T-cell (primary cell): ENCODE results near the gene NELL1. TPM values are rescaled to one million over a fixed set of nuclear protein-coding genes. Genes with fewer than 3 reads are reported as not detected.

Experiments
- ATAC-seq, 4 experiments: fragments of 200-7000 bp in 3 of 4; fragments of 150-1000 bp in 1 of 4; cut with Tn5 transposase; replicated peaks in 1 of 4; 1 replicate in 3 of 4; 2 replicates in 1 of 4; pipeline ENCODE4 v1.10.0; 2021; ENCODE audit warnings: moderate library complexity in 3 of 4, mild to moderate bottlenecking in 2 of 4, moderate number of reproducible peaks in 1 of 4
- CTCF ChIA-PET, 2 donors: fragments of 300-600 bp; sonication (Branson Sonifier 250); formaldehyde crosslinking; loops; one replicate each; lab custom pipeline; 2022; ENCODE audit warnings: antibody characterized with exemption in 2 of 2; lab: Charles Lee
- POLR2A ChIA-PET, 2 donors: fragments of 300-600 bp; sonication (Branson Sonifier 250); formaldehyde crosslinking; loops; one replicate each; lab custom pipeline; 2022; ENCODE audit warnings: antibody characterized with exemption in 2 of 2; lab: Charles Lee
- DNase-seq, 35 experiments: peaks; one replicate each; pipeline versions ENCODE4 v3.0.0 to v3.0.0-alpha.2; 2013 to 2023
- H3K27ac ChIP-seq: one replicate; pipeline ENCODE4 v1.5.1; 2013; ENCODE audit warnings: low read length
- H3K27me3 ChIP-seq, 2 experiments: replicated peaks in 1 of 2; 1 replicate in 1 of 2; 2 replicates in 1 of 2; pipeline versions ENCODE4 v1.6.1 to v1.7.0; 2013; ENCODE audit warnings: low read length in 1 of 2, mixed read lengths in 1 of 2; ENCODE audit not compliant: control insufficient read depth in 2 of 2, insufficient read depth in 2 of 2; ENCODE audit errors: extremely low read depth in 1 of 2
- H3K36me3 ChIP-seq, 2 donors: 1 replicate in 1 of 2; 2 replicates in 1 of 2; pipeline versions ENCODE4 v1.6.1 to v1.7.0; 2013; ENCODE audit warnings: low read length in 1 of 2; ENCODE audit not compliant: control insufficient read depth in 2 of 2, insufficient read depth in 1 of 2; ENCODE audit errors: extremely low read depth in 1 of 2
- H3K4me1 ChIP-seq, 2 experiments: 1 replicate in 1 of 2; 2 replicates in 1 of 2; pipeline versions ENCODE4 v1.6.1 to v1.7.0; 2013; ENCODE audit warnings: low read length in 2 of 2, mixed read lengths in 1 of 2; ENCODE audit not compliant: insufficient read depth in 2 of 2, control insufficient read depth in 1 of 2; ENCODE audit errors: extremely low read depth in 1 of 2
- H3K4me3 ChIP-seq, 2 donors: 1 replicate in 1 of 2; 2 replicates in 1 of 2; pipeline versions ENCODE4 v1.5.1 to v1.7.0; 2013; ENCODE audit warnings: mild to moderate bottlenecking in 2 of 2, low read length in 1 of 2, moderate library complexity in 1 of 2; ENCODE audit not compliant: control insufficient read depth in 1 of 2; ENCODE audit errors: extremely low read depth in 1 of 2
- H3K9me3 ChIP-seq: 2 replicates; pipeline ENCODE4 v1.7.0; 2013
- H3K27ac Mint-ChIP-seq, 2 donors: one replicate each; pipeline ENCODE4 v1.8.0; 2020 to 2021; ENCODE audit warnings: mild to moderate bottlenecking in 2 of 2, mixed read lengths in 2 of 2
- H3K27me3 Mint-ChIP-seq, 2 donors: one replicate each; pipeline ENCODE4 v1.8.0; 2021 to 2022; ENCODE audit warnings: mixed read lengths in 2 of 2
- H3K36me3 Mint-ChIP-seq: one replicate; pipeline ENCODE4 v1.8.0; 2021; ENCODE audit warnings: mixed read lengths
- H3K4me1 Mint-ChIP-seq, 3 donors: one replicate each; pipeline ENCODE4 v1.8.0; 2020 to 2022; ENCODE audit warnings: mixed read lengths in 3 of 3, mild to moderate bottlenecking in 1 of 3
- H3K4me3 Mint-ChIP-seq, 3 donors: one replicate each; pipeline ENCODE4 v1.8.0; 2020 to 2022; ENCODE audit warnings: mild to moderate bottlenecking in 3 of 3, mixed read lengths in 3 of 3, moderate library complexity in 3 of 3
- H3K9me3 Mint-ChIP-seq, 3 donors: one replicate each; pipeline ENCODE4 v1.8.0; 2020 to 2022; ENCODE audit warnings: mixed read lengths in 3 of 3
- WGBS: methylation state at CpG from one replicate; pipeline ENCODE4 v1.1.5; 2013; ENCODE audit warnings: missing lambda C conversion rate; ENCODE audit not compliant: insufficient coverage; 5-methylcytosine and 5-hydroxymethylcytosine counted together
- total RNA-seq, 35 experiments: library from RNA in 6 of 35; stranded (reverse) in 6 of 35; fragments of 120-200 nt in 1 of 35; gene quantifications; one replicate each; pipeline versions ENCODE4 v1.2.1 to v1.2.4 and lab custom pipeline; 2013 to 2026

Gene NELL1
- total RNA-seq, 5 donors from 2014 or later (not counting 1 experiment from before 2014, with no cell fraction given): not detected

DNA sequence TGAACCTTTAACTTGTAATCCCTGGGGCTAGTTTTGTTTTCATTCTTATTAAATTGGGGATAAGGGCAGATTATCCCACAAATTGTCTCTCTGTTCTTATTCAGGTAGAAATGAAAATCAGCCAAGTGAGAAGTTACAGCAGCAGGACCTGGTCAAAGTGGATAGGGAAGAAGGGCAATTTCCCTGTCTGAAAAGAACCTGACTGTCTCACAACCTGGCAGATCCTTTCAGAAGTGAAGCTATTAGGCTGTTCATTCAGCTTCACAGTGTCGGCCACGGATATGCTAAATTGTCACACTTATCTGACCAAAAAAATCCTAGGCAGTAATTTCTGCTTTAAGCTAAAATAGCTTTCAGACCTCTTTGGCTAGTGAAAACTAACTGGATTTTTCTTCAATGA, 810.9 kb downstream of the NELL1 start:
- no peak for DNase-seq
- Histone ChIP-seq H3K9me3 (no peaks in the 10 kb centered on the region), H3K4me1 (no peaks in the 10 kb centered on the region), H3K4me3 (no peak overlapping the region), H3K36me3 (no peaks in the 10 kb centered on the region), H3K27me3 (no peaks in the 10 kb centered on the region), H3K27ac (no peak overlapping the region)
- CTCF ChIA-PET: no interaction called here
- no peaks in the 10 kb centered on the region for H3K27me3 Mint-ChIP-seq
- H3K27ac Mint-ChIP-seq: no peak overlapping the region
- no peaks in the 10 kb centered on the region for H3K36me3 Mint-ChIP-seq
- POLR2A ChIA-PET: no interaction called here
- no peak overlapping the region for H3K4me3 Mint-ChIP-seq
- H3K9me3 Mint-ChIP-seq: peaks cover 7 to 18% (median 7%) of the 10 kb centered on the region in 3 donors
- no peak for ATAC-seq
- WGBS: 79% methylated on average over 2 of the region's 2 CpGs
- H3K4me1 Mint-ChIP-seq: no peaks in the 10 kb centered on the region

DNA sequence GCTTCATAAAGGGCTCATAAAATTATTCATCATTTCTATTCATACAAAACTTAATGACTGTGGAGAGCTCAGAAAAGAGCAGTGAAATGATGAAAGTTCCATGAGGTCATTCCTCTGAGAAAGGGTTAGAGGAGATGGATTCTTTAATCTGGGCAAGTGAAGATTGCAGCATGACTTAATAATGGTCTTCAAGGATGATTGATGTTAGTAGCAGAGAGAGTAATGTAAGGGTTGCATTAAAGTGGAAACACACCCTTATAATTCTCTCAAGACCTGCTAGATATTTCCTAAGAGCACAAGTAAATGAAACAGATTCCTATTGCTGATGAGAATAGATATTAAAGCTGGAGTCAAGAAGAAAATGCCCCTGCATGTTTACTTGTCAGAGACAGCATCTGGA, 811.9 kb downstream of the NELL1 start:
- no peaks in the 10 kb centered on the region for H3K36me3 Mint-ChIP-seq
- no peak overlapping the region for H3K4me3 Mint-ChIP-seq
- no peak overlapping the region for H3K27ac Mint-ChIP-seq
- no peaks in the 10 kb centered on the region for H3K27me3 Mint-ChIP-seq
- Histone ChIP-seq H3K4me3 (no peak overlapping the region), H3K27ac (no peak overlapping the region), H3K27me3 (no peaks in the 10 kb centered on the region), H3K36me3 (no peaks in the 10 kb centered on the region), H3K4me1 (no peaks in the 10 kb centered on the region), H3K9me3 (no peaks in the 10 kb centered on the region)
- no peaks in the 10 kb centered on the region for H3K4me1 Mint-ChIP-seq
- POLR2A ChIA-PET: no interaction called here
- H3K9me3 Mint-ChIP-seq: peaks cover 11 to 18% (median 11%) of the 10 kb centered on the region in 3 donors
- DNase-seq (no peak), ATAC-seq (no peak)
- CTCF ChIA-PET: no interaction called here

DNA sequence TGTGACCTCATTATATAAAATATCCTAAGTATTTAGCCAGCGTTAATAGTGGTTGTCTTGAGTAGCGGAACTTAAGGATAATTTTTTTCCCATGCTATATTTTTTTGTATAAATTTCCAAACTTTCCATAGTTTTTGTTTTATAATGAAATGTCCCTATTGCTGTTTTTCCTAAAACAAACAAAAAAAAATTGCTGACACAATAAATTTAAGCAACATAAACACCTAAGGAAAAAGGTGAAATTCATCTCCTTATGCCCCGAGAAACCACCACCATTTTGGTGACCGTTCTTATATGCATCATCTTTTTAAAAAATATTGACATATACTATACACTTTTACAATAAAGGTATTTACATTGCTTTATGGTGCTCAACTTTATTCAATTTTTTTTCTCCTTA, 814.7 kb downstream of the NELL1 start:
- ATAC-seq: no peak
- Mint-ChIP-seq H3K9me3 (peaks cover 13 to 31% (median 23%) of the 10 kb centered on the region in 3 donors), H3K4me1 (no peaks in the 10 kb centered on the region), H3K27ac (no peak overlapping the region), H3K27me3 (no peaks in the 10 kb centered on the region), H3K4me3 (no peak overlapping the region), H3K36me3 (no peaks in the 10 kb centered on the region)
- CTCF ChIA-PET: no interaction called here
- Histone ChIP-seq H3K4me3 (no peak overlapping the region), H3K4me1 (no peaks in the 10 kb centered on the region), H3K9me3 (no peaks in the 10 kb centered on the region), H3K27me3 (no peaks in the 10 kb centered on the region), H3K36me3 (no peaks in the 10 kb centered on the region), H3K27ac (no peak overlapping the region)
- no CpG with 5 or more reads among the region's 4 CpGs for WGBS
- POLR2A ChIA-PET: no interaction called here
- DNase-seq: no peak

DNA sequence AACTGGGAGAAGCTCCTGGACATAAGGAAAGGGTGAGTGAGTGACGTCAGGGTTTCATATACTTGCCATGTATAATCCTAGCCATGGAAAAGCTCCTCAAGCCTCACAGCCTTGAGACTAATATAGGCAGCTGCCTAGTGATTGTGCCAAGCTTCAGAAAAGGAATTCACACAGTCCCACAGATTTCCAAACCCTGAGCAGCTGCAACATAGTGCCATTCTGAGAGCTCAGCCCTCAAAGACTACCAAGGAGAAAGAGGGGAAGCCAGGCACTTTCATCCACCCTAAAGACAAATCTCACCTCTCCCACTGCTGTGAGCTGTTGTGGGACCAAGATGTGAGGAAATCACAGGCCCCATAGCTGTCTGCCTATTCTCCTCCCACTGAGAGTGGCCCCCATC, 815.6 kb downstream of the NELL1 start:
- H3K9me3 ChIP-seq: no peaks in the 10 kb centered on the region
- ChIA-PET POLR2A (no interaction called here), CTCF (no interaction called here)
- Mint-ChIP-seq H3K4me1 (no peaks in the 10 kb centered on the region), H3K9me3 (peaks cover 19 to 35% (median 26%) of the 10 kb centered on the region in 3 donors), H3K36me3 (no peaks in the 10 kb centered on the region), H3K27ac (no peak overlapping the region), H3K27me3 (no peaks in the 10 kb centered on the region), H3K4me3 (no peak overlapping the region)
- H3K4me1 ChIP-seq: no peaks in the 10 kb centered on the region
- DNase-seq (no peak), ATAC-seq (no peak)
- H3K27ac ChIP-seq: no peak overlapping the region
- no peak overlapping the region for H3K4me3 ChIP-seq
- no peaks in the 10 kb centered on the region for H3K27me3 ChIP-seq
- no CpG with 5 or more reads among the region's 1 CpG for WGBS
- H3K36me3 ChIP-seq: no peaks in the 10 kb centered on the region

DNA sequence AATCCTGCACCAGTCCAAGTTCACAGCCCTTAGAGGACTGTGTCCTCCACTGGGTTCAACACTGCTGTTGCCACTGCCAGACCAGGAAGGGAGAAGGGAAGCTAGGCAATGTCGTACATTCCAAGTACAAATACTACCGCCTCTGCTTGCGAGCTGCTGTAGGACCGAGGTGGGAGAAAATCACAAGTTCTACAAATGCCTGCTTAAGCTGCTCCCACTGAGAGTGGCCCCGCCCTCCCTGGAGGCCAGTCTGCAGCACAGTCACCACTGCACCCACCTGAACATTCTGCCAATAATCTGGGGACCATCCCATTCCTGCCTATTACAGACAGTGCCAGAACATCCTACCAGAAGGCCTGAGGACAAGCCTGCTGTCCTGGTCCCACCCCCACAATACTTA, 816.0 kb downstream of the NELL1 start:
- Histone ChIP-seq H3K4me1 (no peaks in the 10 kb centered on the region), H3K27me3 (no peaks in the 10 kb centered on the region), H3K9me3 (no peaks in the 10 kb centered on the region), H3K4me3 (no peak overlapping the region), H3K27ac (no peak overlapping the region), H3K36me3 (no peaks in the 10 kb centered on the region)
- Mint-ChIP-seq H3K36me3 (no peaks in the 10 kb centered on the region), H3K27me3 (no peaks in the 10 kb centered on the region), H3K4me1 (no peaks in the 10 kb centered on the region), H3K4me3 (no peak overlapping the region), H3K9me3 (peaks cover 19 to 34% (median 26%) of the 10 kb centered on the region in 3 donors), H3K27ac (no peak overlapping the region)
- no peak for ATAC-seq
- CTCF ChIA-PET: no interaction called here
- DNase-seq: no peak
- WGBS: 76% methylated on average over 5 of the region's 5 CpGs
- POLR2A ChIA-PET: no interaction called here

- DNase-seq (no peak), ATAC-seq (no peak)
- H3K36me3 ChIP-seq: no peaks in the 10 kb centered on the region
- Mint-ChIP-seq H3K27me3 (no peaks in the 10 kb centered on the region), H3K27ac (no peak overlapping the region), H3K4me3 (no peak overlapping the region), H3K9me3 (peaks cover 19 to 38% (median 20%) of the 10 kb centered on the region in 3 donors), H3K36me3 (no peaks in the 10 kb centered on the region), H3K4me1 (no peaks in the 10 kb centered on the region)
- no CpG with 5 or more reads among the region's 2 CpGs for WGBS
- H3K27ac ChIP-seq: no peak overlapping the region
- no peaks in the 10 kb centered on the region for H3K9me3 ChIP-seq
- ChIA-PET POLR2A (no interaction called here), CTCF (no interaction called here)
- H3K27me3 ChIP-seq: no peaks in the 10 kb centered on the region
- no peak overlapping the region for H3K4me3 ChIP-seq
- H3K4me1 ChIP-seq: no peaks in the 10 kb centered on the region
These were observed 820.2 kb downstream of the NELL1 start for GRCh38 chr11:21489416-21490115.

DNA sequence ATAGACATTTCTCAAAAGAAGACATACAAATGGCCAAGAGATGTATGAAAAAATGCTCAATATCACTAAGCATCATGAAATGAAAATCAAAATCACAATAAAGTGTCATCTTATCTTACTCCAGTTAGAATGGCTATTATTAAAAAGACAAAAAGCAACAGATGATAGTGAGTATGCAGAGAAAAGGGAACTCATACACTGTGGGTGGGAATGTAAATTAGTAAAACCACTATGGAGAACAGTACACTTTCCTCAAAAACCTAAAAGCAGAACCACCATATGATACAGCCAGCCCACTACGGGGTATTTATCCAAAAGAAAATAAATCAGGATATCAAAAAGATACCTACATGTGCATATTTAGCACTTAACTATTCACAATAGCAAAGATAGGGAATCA, 823.5 kb downstream of the NELL1 start:
- Histone ChIP-seq H3K9me3 (no peaks in the 10 kb centered on the region), H3K4me3 (no peak overlapping the region), H3K4me1 (no peaks in the 10 kb centered on the region), H3K36me3 (no peaks in the 10 kb centered on the region), H3K27ac (no peak overlapping the region), H3K27me3 (no peaks in the 10 kb centered on the region)
- H3K27ac Mint-ChIP-seq: no peak overlapping the region
- CTCF ChIA-PET: no interaction called here
- no peaks in the 10 kb centered on the region for H3K36me3 Mint-ChIP-seq
- DNase-seq (no peak), ATAC-seq (no peak)
- POLR2A ChIA-PET: no interaction called here
- H3K27me3 Mint-ChIP-seq: no peaks in the 10 kb centered on the region
- no CpG with 5 or more reads among the region's 1 CpG for WGBS
- H3K4me3 Mint-ChIP-seq: no peak overlapping the region
- H3K9me3 Mint-ChIP-seq: peaks cover 11 to 27% (median 14%) of the 10 kb centered on the region in 3 donors
- H3K4me1 Mint-ChIP-seq: no peaks in the 10 kb centered on the region
